ENCODE measurements around the gene KRI1.

The KRI1 gene

DNA sequence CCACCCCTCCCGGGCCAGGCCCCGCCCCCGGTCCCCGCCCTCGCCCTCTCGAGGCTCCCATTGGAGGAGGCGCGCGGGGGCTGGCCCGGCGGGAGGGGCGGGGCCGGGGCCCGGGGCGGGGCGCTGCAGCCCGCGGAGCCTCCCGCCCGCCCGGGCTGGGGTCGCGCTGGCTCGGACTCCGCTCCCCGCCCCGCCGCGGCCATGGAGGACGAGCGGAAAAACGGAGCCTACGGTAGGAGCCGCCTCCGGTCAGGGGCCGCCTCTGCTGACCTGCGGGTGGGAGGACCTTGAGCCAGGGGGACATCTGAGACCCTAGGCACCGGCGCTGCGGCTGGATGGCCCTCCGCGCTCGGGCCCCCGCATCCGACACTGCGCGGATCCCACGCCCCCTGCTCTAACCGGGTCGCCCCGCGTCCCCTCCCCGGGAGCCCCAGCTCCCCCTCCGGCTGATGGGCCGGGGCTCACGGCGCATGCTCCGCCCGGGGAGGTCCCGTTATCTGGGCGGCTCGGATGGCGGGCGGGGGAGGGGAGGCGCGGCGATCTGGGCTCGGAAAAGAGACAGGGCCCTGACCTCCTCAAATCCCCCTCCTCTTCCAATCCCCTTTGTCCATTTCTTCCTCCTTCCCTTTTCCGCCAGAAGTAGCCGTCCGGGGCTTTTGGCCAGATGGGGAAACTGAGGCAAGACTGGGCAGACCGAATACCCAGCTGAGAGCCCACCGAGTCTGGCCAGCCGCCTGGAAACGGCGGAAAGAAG is 36.7 kb upstream of the KRI1 start:
- peak overlapping the region; percentile 94 for H3K4me3 ChIP-seq (ENCODE audit: insufficient read length, low read depth)
- TF ChIP-seq YY1 (IDR thresholded peaks at IDR 0.05; ENCODE audit: insufficient read depth, insufficient read length) (no peak), SUZ12 (IDR thresholded peaks at IDR 0.05; ENCODE audit: extremely low read depth, insufficient read depth, insufficient read length) (no peak), ZNF274 (IDR thresholded peaks at IDR 0.05; ENCODE audit: low read depth, low read length) (no peak)
- no peaks in the 10 kb centered on the region for H3K27me3 ChIP-seq (ENCODE audit: insufficient read depth, insufficient read length)
- H3K9ac ChIP-seq (ENCODE audit: insufficient read length, low read depth), result peak overlapping the region; percentile 93
- H3K4me1 ChIP-seq (ENCODE audit: insufficient read depth, insufficient read length), result peaks cover 9% of the 10 kb centered on the region
- H3K36me3 ChIP-seq (ENCODE audit: insufficient read depth, insufficient read length, low read length), result peaks cover 6% of the 10 kb centered on the region
- peaks cover 7% of the 10 kb centered on the region; the same call in 1 of the 2 replicates for H3K9me3 ChIP-seq (ENCODE audit: insufficient read depth, low read length)
- peak; percentile 63 for DNase-seq (ENCODE audit: low read depth, low spot score)

DNA sequence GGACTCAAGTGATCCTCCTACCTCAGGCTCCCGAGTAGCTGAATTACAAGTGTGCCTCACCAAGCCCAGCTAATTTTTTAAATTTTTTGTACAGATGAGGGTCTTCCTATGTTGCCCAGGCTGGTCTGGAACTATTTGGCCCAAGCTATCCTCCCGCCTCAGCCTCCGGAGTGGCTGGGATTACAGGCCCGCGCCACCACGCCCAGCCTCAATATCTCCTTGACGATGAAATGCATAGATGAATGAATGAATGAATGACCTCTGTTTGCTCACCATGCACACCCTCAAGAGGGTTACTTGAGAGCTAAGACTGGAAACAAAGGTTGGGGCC is 36.2 kb upstream of the KRI1 start:
- Histone ChIP-seq H3K36me3 (ENCODE audit: insufficient read depth, insufficient read length, low read length) (peaks cover 6% of the 10 kb centered on the region), H3K4me3 (ENCODE audit: insufficient read length, low read depth) (no peak overlapping the region), H3K27me3 (ENCODE audit: insufficient read depth, insufficient read length) (no peaks in the 10 kb centered on the region), H3K4me1 (ENCODE audit: insufficient read depth, insufficient read length) (peaks cover 9% of the 10 kb centered on the region), H3K9me3 (ENCODE audit: insufficient read depth, low read length) (peaks cover 7% of the 10 kb centered on the region; the same call in 1 of the 2 replicates), H3K9ac (ENCODE audit: insufficient read length, low read depth) (no peak overlapping the region)
- TF ChIP-seq SUZ12 (IDR thresholded peaks at IDR 0.05; ENCODE audit: extremely low read depth, insufficient read depth, insufficient read length) (no peak), ZNF274 (IDR thresholded peaks at IDR 0.05; ENCODE audit: low read depth, low read length) (no peak), YY1 (IDR thresholded peaks at IDR 0.05; ENCODE audit: insufficient read depth, insufficient read length) (no peak)
- DNase-seq (ENCODE audit: low read depth, low spot score), result no peak

GRCh38 chr19:10600149-10600548 is 34.3 kb upstream of the KRI1 start:
- DNase-seq (ENCODE audit: low read depth, low spot score), result no peak
- no peak overlapping the region for H3K4me3 ChIP-seq (ENCODE audit: insufficient read length, low read depth)
- no peak for TF ChIP-seq SUZ12 (IDR thresholded peaks at IDR 0.05; ENCODE audit: extremely low read depth, insufficient read depth, insufficient read length)
- TF ChIP-seq ZNF274 (IDR thresholded peaks at IDR 0.05; ENCODE audit: low read depth, low read length), result no peak
- no peak for TF ChIP-seq YY1 (IDR thresholded peaks at IDR 0.05; ENCODE audit: insufficient read depth, insufficient read length)
- peaks cover 6% of the 10 kb centered on the region for H3K36me3 ChIP-seq (ENCODE audit: insufficient read depth, insufficient read length, low read length)
- no peak overlapping the region for H3K9ac ChIP-seq (ENCODE audit: insufficient read length, low read depth)
- H3K27me3 ChIP-seq (ENCODE audit: insufficient read depth, insufficient read length), result no peaks in the 10 kb centered on the region
- H3K9me3 ChIP-seq (ENCODE audit: insufficient read depth, low read length), result peaks cover 7% of the 10 kb centered on the region; the same call in 1 of the 2 replicates
- H3K4me1 ChIP-seq (ENCODE audit: insufficient read depth, insufficient read length), result peaks cover 9% of the 10 kb centered on the region

DNA sequence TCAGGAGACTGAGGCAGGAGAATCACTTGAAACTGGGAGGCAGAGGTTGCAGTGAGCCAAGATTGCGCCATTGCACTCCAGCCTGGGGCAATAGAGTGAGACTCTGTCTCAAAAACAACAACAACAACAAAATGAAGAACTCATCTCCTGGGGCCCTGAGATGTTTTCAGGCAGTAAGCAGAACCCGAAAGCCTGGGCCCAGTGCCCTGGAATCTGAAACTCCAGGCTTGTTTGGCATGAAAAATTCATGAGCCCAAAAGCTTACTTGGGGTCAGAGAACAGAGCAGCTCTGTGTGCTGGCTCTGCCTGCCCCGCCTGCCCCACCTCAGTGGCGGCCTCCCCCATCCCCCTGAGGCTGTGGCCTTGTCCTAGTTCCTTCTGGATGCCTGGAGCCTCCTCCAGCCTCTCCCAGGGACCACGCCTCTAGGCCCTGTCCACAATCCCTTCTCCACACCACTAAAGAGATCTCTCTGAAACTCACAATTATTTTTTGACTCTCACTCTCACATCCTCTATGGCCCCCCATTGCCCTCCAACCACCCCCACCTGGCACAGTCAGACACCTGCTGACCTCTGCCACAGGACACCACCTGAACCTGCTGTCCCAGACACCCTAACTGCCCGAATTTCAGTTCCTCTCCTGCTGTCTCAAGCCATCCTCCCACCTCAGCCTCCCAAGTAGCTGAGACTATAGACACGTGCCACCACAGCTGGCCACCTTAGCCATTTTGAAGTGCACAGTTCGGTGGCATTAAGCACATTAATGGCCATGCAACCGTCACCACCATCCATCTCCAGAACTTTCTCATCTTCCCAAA is 28.2 kb upstream of the KRI1 start:
- Histone ChIP-seq H3K27me3 (ENCODE audit: insufficient read depth, insufficient read length) (no peaks in the 10 kb centered on the region), H3K36me3 (ENCODE audit: insufficient read depth, insufficient read length, low read length) (no peaks in the 10 kb centered on the region), H3K9me3 (ENCODE audit: insufficient read depth, low read length) (no peaks in the 10 kb centered on the region), H3K9ac (ENCODE audit: insufficient read length, low read depth) (no peak overlapping the region), H3K4me3 (ENCODE audit: insufficient read length, low read depth) (no peak overlapping the region), H3K4me1 (ENCODE audit: insufficient read depth, insufficient read length) (peaks cover 6% of the 10 kb centered on the region)
- no peak for DNase-seq (ENCODE audit: low read depth, low spot score)
- TF ChIP-seq ZNF274 (IDR thresholded peaks at IDR 0.05; ENCODE audit: low read depth, low read length) (no peak), YY1 (IDR thresholded peaks at IDR 0.05; ENCODE audit: insufficient read depth, insufficient read length) (no peak), SUZ12 (IDR thresholded peaks at IDR 0.05; ENCODE audit: extremely low read depth, insufficient read depth, insufficient read length) (no peak)

DNA sequence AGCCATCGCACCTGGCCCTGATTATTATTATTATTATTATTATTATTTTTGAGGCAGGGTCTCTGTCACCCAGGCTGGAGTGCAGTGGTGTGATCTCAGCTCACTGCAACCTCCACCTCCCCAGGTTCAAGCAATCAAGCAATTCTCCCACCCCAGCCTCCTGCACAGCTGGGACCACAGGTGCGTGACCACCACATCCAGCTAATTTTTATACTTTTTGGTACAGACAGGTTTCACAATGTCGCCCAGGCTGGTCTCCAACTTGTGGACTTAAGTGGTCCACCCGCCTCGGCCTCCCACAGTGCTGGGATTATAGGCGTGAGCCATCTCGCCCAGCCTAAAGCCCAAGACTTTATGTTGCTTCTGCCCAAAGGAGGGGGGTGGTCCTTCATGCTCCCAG is 27.3 kb upstream of the KRI1 start:
- H3K9me3 ChIP-seq (ENCODE audit: insufficient read depth, low read length), result no peaks in the 10 kb centered on the region
- peaks cover 6% of the 10 kb centered on the region for H3K4me1 ChIP-seq (ENCODE audit: insufficient read depth, insufficient read length)
- DNase-seq (ENCODE audit: low read depth, low spot score), result no peak
- no peaks in the 10 kb centered on the region for H3K36me3 ChIP-seq (ENCODE audit: insufficient read depth, insufficient read length, low read length)
- no peaks in the 10 kb centered on the region for H3K27me3 ChIP-seq (ENCODE audit: insufficient read depth, insufficient read length)
- H3K9ac ChIP-seq (ENCODE audit: insufficient read length, low read depth), result no peak overlapping the region
- no peak overlapping the region for H3K4me3 ChIP-seq (ENCODE audit: insufficient read length, low read depth)
- TF ChIP-seq YY1 (IDR thresholded peaks at IDR 0.05; ENCODE audit: insufficient read depth, insufficient read length), result no peak
- TF ChIP-seq ZNF274 (IDR thresholded peaks at IDR 0.05; ENCODE audit: low read depth, low read length), result no peak
- no peak for TF ChIP-seq SUZ12 (IDR thresholded peaks at IDR 0.05; ENCODE audit: extremely low read depth, insufficient read depth, insufficient read length)

- no peak for DNase-seq (ENCODE audit: low read depth, low spot score)
- Histone ChIP-seq H3K9me3 (ENCODE audit: insufficient read depth, low read length) (no peaks in the 10 kb centered on the region), H3K36me3 (ENCODE audit: insufficient read depth, insufficient read length, low read length) (no peaks in the 10 kb centered on the region), H3K27me3 (ENCODE audit: insufficient read depth, insufficient read length) (no peaks in the 10 kb centered on the region), H3K9ac (ENCODE audit: insufficient read length, low read depth) (no peak overlapping the region), H3K4me3 (ENCODE audit: insufficient read length, low read depth) (no peak overlapping the region), H3K4me1 (ENCODE audit: insufficient read depth, insufficient read length) (peaks cover 4% of the 10 kb centered on the region)
- no peak for TF ChIP-seq ZNF274 (IDR thresholded peaks at IDR 0.05; ENCODE audit: low read depth, low read length)
- no peak for TF ChIP-seq YY1 (IDR thresholded peaks at IDR 0.05; ENCODE audit: insufficient read depth, insufficient read length)
- no peak for TF ChIP-seq SUZ12 (IDR thresholded peaks at IDR 0.05; ENCODE audit: extremely low read depth, insufficient read depth, insufficient read length)
Observed at GRCh38 chr19:10587839-10588150, 22.0 kb upstream of the KRI1 start.
